GM18498 (cell line): ENCODE measurements around the gene CTDP1.

Source experiments
- ATAC-seq: cut with Tn5 transposase; IDR thresholded peaks from one replicate; pipeline ENCODE4 v1.9.1; 2021; ENCODE audit warnings: mild to moderate bottlenecking, moderate library complexity; ENCODE audit not compliant: unreplicated experiment

The CTDP1 gene

GRCh38 chr18:79789901-79790890 lies 110.6 kb downstream of the CTDP1 start:
- ATAC-seq: no peak

- ATAC-seq: no peak
Measured at GRCh38 chr18:79790996-79791972, 111.7 kb downstream of the CTDP1 start.

DNA sequence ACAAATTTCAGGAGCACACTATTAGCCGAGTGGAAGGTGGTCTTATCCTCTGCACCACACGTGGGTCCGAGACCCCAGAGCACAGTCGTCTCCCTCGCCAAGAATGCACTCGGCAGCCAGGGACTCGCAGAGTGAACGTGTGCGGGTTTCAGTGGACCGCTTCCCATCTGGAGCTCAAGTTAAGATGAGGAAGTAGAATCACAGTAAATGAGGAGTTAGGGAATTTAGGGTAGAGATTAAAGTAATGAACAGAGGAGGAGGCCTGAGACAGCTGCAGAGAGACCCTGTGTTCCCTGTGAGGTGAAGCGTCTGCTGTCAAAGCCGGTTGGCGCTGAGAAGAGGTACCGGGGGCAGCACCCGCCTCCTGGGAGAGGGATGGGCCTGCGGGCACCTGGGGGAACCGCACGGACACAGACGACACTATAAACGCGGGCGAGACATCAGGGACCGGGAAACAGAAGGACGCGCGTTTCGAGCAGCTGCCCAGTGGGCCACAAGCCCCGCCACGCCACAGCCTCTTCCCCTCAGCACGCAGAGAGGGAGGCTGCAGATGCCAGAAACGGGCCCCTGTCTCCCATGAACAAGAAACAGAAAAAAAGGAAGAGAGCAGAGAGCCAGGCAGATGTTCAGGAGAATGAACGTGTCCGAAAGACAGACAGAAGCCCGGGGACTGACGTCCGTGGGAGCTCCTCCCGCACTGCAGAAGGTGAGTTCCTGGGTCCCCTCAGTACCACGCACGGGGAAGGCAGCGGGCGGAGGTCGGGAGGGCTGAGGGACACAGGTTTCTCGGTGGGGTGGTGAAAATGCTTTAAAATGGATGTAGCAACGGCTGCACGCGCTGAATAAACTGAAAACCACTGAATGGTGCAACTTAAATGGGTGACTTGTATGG lies 112.7 kb downstream of the CTDP1 start:
- ATAC-seq: no peak

GRCh38 chr18:79792988-79793355 lies 113.4 kb downstream of the CTDP1 start:
- ATAC-seq: no peak

GRCh38 chr18:79794846-79795245 lies 115.2 kb downstream of the CTDP1 start:
- no peak for ATAC-seq

- ATAC-seq: no peak
Measured at GRCh38 chr18:79795446-79795845, 115.8 kb downstream of the CTDP1 start.

DNA sequence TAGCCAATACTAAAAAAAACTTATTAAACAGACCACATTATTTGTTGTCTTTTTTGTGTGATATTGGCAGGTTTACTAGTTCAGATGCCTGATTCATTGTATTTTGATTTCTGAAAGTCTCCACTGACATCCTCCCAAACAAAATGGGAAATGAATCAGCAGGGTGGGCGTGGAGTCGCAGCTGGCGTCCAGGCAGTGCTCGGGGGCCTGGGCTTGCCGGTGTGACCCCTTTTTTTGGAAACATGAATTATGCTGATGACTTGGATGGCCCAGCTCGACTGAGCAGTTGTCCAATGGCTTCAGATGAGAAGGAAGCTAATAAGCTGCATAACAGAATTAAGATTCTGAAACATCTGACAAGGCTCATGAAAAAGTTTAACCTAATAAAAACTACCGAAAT lies 116.4 kb downstream of the CTDP1 start:
- ATAC-seq: no peak

GRCh38 chr18:79796531-79797405 lies 117.2 kb downstream of the CTDP1 start:
- ATAC-seq: no peak

GRCh38 chr18:79797518-79798345 lies 118.1 kb downstream of the CTDP1 start, which contains the start of gene KCNG2:
TSS of gene KCNG2 (plus strand) at chr18:79797938. CDS start at chr18:79863668, 65,730 bp downstream.
- no peak for ATAC-seq

GRCh38 chr18:79798346-79798998 lies 118.9 kb downstream of the CTDP1 start:
- ATAC-seq: no peak

DNA sequence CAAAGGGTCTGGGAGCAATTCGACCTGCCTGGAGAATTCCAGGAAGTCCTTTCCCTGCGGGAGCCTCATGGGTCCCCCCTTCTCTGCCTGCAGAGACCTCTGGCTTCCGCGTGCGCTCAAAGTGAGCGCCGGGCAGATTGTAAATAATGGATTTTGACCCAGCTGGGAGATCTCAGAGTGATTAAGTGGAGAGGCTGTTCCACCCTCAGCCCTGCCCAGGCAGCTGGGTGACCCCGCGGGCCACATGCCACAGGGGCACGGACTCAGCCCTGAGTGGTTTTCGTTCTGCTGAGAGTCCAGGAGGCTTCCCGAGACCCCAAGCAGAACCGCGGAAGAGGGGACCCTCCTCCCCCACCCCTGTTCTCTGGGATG lies 119.4 kb downstream of the CTDP1 start:
- ATAC-seq: no peak

- ATAC-seq: no peak
Measured at GRCh38 chr18:79799619-79800370, 120.2 kb downstream of the CTDP1 start.

DNA sequence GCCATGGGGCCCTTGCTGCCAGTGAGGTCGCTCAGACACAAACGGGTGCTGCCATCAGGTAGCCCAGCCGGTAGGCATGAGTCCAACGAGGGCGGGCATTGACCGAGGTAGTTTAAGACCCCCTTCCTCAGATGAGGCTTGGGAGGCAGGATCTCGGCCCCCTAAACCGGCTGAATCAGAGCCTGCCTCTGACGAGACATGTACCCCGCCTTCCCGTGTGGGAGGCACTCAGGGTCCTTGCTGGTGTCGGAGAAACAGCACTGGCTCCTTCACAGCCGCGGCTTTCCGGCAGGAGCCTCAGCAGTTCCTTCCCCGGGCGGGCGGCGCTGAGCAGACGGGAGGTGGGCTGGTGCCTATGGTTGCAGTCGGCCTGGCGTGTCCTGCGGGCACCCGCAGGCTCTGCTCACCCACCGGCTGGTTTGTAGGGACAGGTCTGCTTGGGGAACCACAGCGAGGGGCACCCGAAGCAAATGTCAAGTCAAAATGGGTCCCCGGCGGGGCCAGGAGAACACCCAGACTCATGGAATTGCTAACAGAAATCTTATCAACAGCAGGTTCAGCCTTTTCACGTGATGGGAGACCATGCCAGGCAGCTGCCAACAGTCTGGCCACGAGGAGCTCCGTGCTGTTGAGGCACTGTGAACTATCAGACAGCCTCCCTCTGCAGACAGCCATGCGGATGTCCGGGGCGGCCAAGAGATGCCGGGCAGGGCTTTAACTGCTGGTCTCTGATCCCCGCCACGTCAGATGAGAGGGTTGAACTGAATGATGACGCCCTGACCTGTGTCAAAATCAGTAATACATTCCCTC lies 121.0 kb downstream of the CTDP1 start:
- no peak for ATAC-seq

DNA sequence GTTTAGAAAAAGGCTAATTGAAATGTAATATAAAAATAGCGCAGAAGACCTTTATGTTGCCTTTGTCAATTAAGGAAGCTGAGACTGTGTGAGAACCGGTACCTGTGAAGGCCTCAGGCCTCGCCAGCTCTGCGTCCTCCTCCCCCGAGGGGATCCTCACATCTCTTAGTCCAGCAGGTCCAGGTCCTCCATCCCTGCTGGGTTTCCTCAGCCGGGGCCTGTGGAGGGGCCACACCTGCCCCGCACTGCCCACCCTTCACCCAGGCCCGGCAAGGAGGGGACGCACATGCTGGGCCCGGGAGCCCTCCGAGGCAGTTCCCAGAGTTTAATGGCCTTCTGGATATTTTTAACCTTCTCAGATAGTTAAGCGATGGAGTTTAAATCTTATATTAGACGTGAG lies 121.6 kb downstream of the CTDP1 start:
- no peak for ATAC-seq

DNA sequence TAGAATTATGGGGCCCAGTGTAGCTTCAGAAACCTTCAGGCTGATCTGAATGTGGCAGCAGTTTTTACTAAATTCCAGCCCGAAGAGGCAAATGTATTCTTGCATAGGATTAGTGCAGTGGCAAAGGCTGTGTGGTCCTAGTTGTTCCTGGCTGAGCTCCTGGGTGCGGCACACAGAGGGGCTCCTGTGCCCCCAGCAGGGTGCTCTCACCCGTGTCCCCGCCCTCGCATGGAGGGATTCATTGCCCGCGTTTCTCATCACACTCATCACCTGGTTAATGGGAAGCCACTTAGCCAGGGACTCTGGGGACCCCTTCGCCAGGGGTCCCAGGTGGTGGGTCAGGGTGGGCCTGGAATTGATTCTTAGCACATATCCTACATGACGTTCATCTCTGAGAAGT lies 122.0 kb downstream of the CTDP1 start:
- no peak for ATAC-seq

GRCh38 chr18:79802298-79802697 lies 122.7 kb downstream of the CTDP1 start:
- no peak for ATAC-seq
